Stomach (tissue), 4 donors: ENCODE results near the gene CCNB3.

Source experiments
- POLR2A ChIP-seq, 4 donors: fragments of 450-650 bp; IDR thresholded peaks; one replicate each; pipeline ENCODE4 v1.6.1; 2016; ENCODE audit warnings: antibody characterized with exemption in 4 of 4, control low read depth in 2 of 4, mild to moderate bottlenecking in 1 of 4, moderate library complexity in 1 of 4
- POLR2AphosphoS5 ChIP-seq, 3 donors: sonication (generic); formaldehyde crosslinking; IDR thresholded peaks; one replicate each; pipeline ENCODE4 v1.6.1; 2016; ENCODE audit warnings: antibody characterized with exemption in 3 of 3
- TF ChIP-seq, protein P1 (sequence below), 7 experiments: fragments of 450-650 bp in 4 of 7; fragments of 200-600 bp in 3 of 7; sonication (generic) in 3 of 7; IDR thresholded peaks; one replicate each; pipeline ENCODE4 v1.5.1; 2016 to 2019; ENCODE audit warnings: antibody characterized with exemption in 7 of 7, control low read depth in 2 of 7, mild to moderate bottlenecking in 1 of 7

DNA sequence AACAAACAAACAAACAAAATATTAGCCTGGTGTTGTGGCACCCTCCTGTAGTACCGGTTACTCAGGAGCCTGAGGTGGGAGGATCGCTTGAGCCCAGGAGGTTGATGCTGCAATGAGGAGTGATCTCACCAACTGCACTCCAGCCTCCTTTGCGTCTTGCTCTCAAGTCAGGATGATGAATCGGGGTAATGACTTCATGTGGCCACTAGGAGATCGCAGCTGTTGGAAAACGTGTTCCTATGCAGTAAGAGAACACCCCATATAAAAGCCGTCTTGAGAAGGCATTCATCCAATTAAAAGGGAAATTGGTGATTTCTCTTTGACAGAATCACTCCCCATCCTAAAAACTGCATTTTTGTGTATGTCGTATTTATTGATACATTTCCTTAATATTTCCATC lies 6.9 kb downstream of the CCNB3 start:
- TF ChIP-seq POLR2A (IDR thresholded peaks at IDR 0.05) (no peak), POLR2AphosphoS5 (IDR thresholded peaks at IDR 0.05) (no peak)
- TF ChIP-seq, protein P1, sequence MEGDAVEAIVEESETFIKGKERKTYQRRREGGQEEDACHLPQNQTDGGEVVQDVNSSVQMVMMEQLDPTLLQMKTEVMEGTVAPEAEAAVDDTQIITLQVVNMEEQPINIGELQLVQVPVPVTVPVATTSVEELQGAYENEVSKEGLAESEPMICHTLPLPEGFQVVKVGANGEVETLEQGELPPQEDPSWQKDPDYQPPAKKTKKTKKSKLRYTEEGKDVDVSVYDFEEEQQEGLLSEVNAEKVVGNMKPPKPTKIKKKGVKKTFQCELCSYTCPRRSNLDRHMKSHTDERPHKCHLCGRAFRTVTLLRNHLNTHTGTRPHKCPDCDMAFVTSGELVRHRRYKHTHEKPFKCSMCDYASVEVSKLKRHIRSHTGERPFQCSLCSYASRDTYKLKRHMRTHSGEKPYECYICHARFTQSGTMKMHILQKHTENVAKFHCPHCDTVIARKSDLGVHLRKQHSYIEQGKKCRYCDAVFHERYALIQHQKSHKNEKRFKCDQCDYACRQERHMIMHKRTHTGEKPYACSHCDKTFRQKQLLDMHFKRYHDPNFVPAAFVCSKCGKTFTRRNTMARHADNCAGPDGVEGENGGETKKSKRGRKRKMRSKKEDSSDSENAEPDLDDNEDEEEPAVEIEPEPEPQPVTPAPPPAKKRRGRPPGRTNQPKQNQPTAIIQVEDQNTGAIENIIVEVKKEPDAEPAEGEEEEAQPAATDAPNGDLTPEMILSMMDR (IDR thresholded peaks at IDR 0.05): no peak
